Adrenal gland (tissue), 12 donors: Measurements from ENCODE around the gene NADSYN1. TPM values are rescaled to one million over a fixed set of nuclear protein-coding genes. Genes with fewer than 3 reads are reported as not detected.

Experiments used
- DNase-seq, 7 donors: peaks; one replicate each; pipeline ENCODE4 v3.0.0-alpha.2; 2019 to 2020
- H3K27ac ChIP-seq, 5 donors: fragments of 200-600 bp; sonication (generic) in 4 of 5; 1 replicate in 3 of 5; 2 replicates in 2 of 5; pipeline versions ENCODE4 v1.5.1 to v1.8.0; 2016 to 2020; ENCODE audit warnings: mild to moderate bottlenecking in 1 of 5
- H3K27me3 ChIP-seq: fragments of 200-600 bp; 2 replicates; pipeline ENCODE4 v1.8.0; 2021
- H3K36me3 ChIP-seq, 2 donors: fragments of 200-600 bp; replicated peaks in 1 of 2; 1 replicate in 1 of 2; 2 replicates in 1 of 2; pipeline versions ENCODE4 v1.5.1 to v1.8.0; 2018 to 2022
- H3K4me1 ChIP-seq, 2 donors: fragments of 200-600 bp; replicated peaks in 1 of 2; 1 replicate in 1 of 2; 2 replicates in 1 of 2; pipeline versions ENCODE4 v1.5.1 to v1.8.0; 2018 to 2021
- H3K4me3 ChIP-seq, 4 donors: fragments of 200-600 bp; sonication (generic) in 3 of 4; one replicate each; pipeline ENCODE4 v1.5.1; 2016 to 2018
- H3K9me3 ChIP-seq, 3 donors: fragments of 200-600 bp; sonication (generic) in 1 of 3; replicated peaks in 1 of 3; 1 replicate in 2 of 3; 2 replicates in 1 of 3; pipeline versions ENCODE4 v1.5.1 to v1.8.0; 2016 to 2021
- CTCF ChIP-seq, 6 experiments: fragments of 450-650 bp in 4 of 6; fragments of 200-600 bp in 2 of 6; sonication (generic) in 1 of 6; IDR thresholded peaks; 1 replicate in 5 of 6; 2 replicates in 1 of 6; pipeline versions ENCODE4 v1.5.1 to v1.8.0; 2016 to 2021; ENCODE audit warnings: antibody characterized with exemption in 6 of 6, mild to moderate bottlenecking in 2 of 6, moderate library complexity in 1 of 6
- POLR2A ChIP-seq, 2 donors: fragments of 450-650 bp; IDR thresholded peaks; one replicate each; pipeline ENCODE4 v1.6.1; 2017; ENCODE audit warnings: antibody characterized with exemption in 2 of 2, mild to moderate bottlenecking in 2 of 2, moderate library complexity in 1 of 2
- WGBS, 4 donors: extraction: QIAGEN DNeasy Blood & Tissue Kit in 2 of 4; methylation state at CpG; one replicate each; pipeline versions ENCODE4 v1.1.5 to v1.1.7; 2013 to 2017; 5-methylcytosine and 5-hydroxymethylcytosine counted together
- intact Hi-C, 2 donors: fragments of 100-400 bp; cut with DNase I; formaldehyde crosslinking; loops; one replicate each; pipeline versions ENCODE4 v1.14.1 to v1.15.0; 2022 to 2023
- polyA plus RNA-seq, 3 donors: library from polyadenylated mRNA; stranded (reverse); fragments of 200-250 nt in 2 of 3; fragments of 350-450 nt in 1 of 3; fragmentation: Illumina TruSeq in 1 of 3; extraction: RNeasy Lipid Tissue Mini Kit (QIAGEN cat#74804) in 1 of 3; gene quantifications; one replicate each; pipeline ENCODE4 v1.2.3, GENCODE V29; 2013 to 2014
- total RNA-seq, 9 donors: library from RNA; depleted of rRNA in 4 of 9; stranded (reverse); fragments of >200 nt in 4 of 9; fragments of 120-200 nt in 1 of 9; fragmentation: NEBNext Ultra II Directional in 1 of 9; extraction: Animal tissue kit (Norgen Biotek cat#: 25700) in 1 of 9; gene quantifications; one replicate each; pipeline versions ENCODE4 v1.1.0 to v1.2.4, GENCODE V29; 2013 to 2023
- donor health status: healthy with polysubstance abuse.
- donor health status: Bipolar disorder and iron deficiency.
- donor health status: DM: yes; HTN: yes; CAD: no.
- donor health status: DM: no; HTN: no; CAD: no.
- donor health status: DM: no; HTN: no; CAD: no.
- donor health status: DM: yes; HTN: yes; CAD: no.

The NADSYN1 gene
- total and polyA plus RNA-seq, 12 donors = 37.1 to 128 (median 58.5) TPM

- Histone ChIP-seq H3K9me3 (no peaks in the 10 kb centered on the region), H3K36me3 (peaks cover 0 to 88% of the 10 kb centered on the region in 2 donors), H3K4me3 (no peak overlapping the region), H3K27ac (no peak overlapping the region), H3K4me1 (no peaks in the 10 kb centered on the region), H3K27me3 (no peaks in the 10 kb centered on the region)
- 92 to 96% (median 95%) methylated on average over 24 to 34 of the region's 34 CpGs for WGBS, 4 donors
- intact Hi-C loops = no loop called here
- TF ChIP-seq CTCF (IDR thresholded peaks at IDR 0.05) (no peak), POLR2A (IDR thresholded peaks at IDR 0.05) (no peak)
- no peak for DNase-seq
Observed at GRCh38 chr11:71476926-71477640, 24.1 kb downstream of the NADSYN1 start.

- intact Hi-C loops = no loop called here
- no peak overlapping the region for H3K4me3 ChIP-seq
- no peak overlapping the region for H3K27ac ChIP-seq
- WGBS, 4 donors = 83 to 92% (median 85%) methylated on average over 19 to 25 of the region's 25 CpGs
- peaks cover 0 to 83% of the 10 kb centered on the region in 2 donors for H3K36me3 ChIP-seq
- DNase-seq = no peak
- TF ChIP-seq CTCF (IDR thresholded peaks at IDR 0.05) (no peak), POLR2A (IDR thresholded peaks at IDR 0.05) (no peak)
- no peaks in the 10 kb centered on the region for H3K27me3 ChIP-seq
- no peaks in the 10 kb centered on the region for H3K4me1 ChIP-seq
- H3K9me3 ChIP-seq = no peaks in the 10 kb centered on the region
Observed at GRCh38 chr11:71477641-71478527, 24.9 kb downstream of the NADSYN1 start.

- peaks cover 0 to 83% of the 10 kb centered on the region in 2 donors for H3K36me3 ChIP-seq
- WGBS, 4 donors = 91 to 97% (median 93%) methylated on average over 9 to 11 of the region's 11 CpGs
- no peak for DNase-seq
- no peaks in the 10 kb centered on the region for H3K9me3 ChIP-seq
- no peaks in the 10 kb centered on the region for H3K4me1 ChIP-seq
- H3K27me3 ChIP-seq = no peaks in the 10 kb centered on the region
- TF ChIP-seq CTCF (IDR thresholded peaks at IDR 0.05) = no peak
- no peak for TF ChIP-seq POLR2A (IDR thresholded peaks at IDR 0.05)
- H3K4me3 ChIP-seq = no peak overlapping the region
- no peak overlapping the region for H3K27ac ChIP-seq
- intact Hi-C loops = no loop called here
Observed at GRCh38 chr11:71478528-71478840, 25.5 kb downstream of the NADSYN1 start.

- H3K4me1 ChIP-seq = no peaks in the 10 kb centered on the region
- H3K4me3 ChIP-seq = no peak overlapping the region
- no peak overlapping the region for H3K27ac ChIP-seq
- H3K36me3 ChIP-seq = peaks cover 0 to 80% of the 10 kb centered on the region in 2 donors
- no peaks in the 10 kb centered on the region for H3K9me3 ChIP-seq
- no peak for TF ChIP-seq CTCF (IDR thresholded peaks at IDR 0.05)
- TF ChIP-seq POLR2A (IDR thresholded peaks at IDR 0.05) = no peak
- DNase-seq = no peak
- H3K27me3 ChIP-seq = no peaks in the 10 kb centered on the region
- 87 to 96% (median 91%) methylated on average over 11 to 24 of the region's 24 CpGs for WGBS, 4 donors
- intact Hi-C loops = no loop called here
Observed at GRCh38 chr11:71481101-71481960, 28.3 kb downstream of the NADSYN1 start.
